Sciatic nerve (tissue), 2 donors: ENCODE data around the gene MAD1L1. TPM values are rescaled to one million over a fixed set of nuclear protein-coding genes. Genes with fewer than 3 reads are reported as not detected.
A peak's percentile ranks its signal among the peaks of the same experiment; 100 is the strongest.

Source experiments
- ATAC-seq: fragments of 200-7000 bp; cut with Tn5 transposase; one replicate; pipeline ENCODE4 v1.9.1; 2020; ENCODE audit warnings: mild to moderate bottlenecking, moderate library complexity
- DNase-seq: peaks from one replicate; pipeline ENCODE4 v3.0.0-alpha.2; 2020; ENCODE audit warnings: low spot score
- intact Hi-C: fragments of 100-400 bp; cut with DNase I; formaldehyde crosslinking; loops from one replicate; pipeline ENCODE4 v1.14.2; 2022
- total RNA-seq: library from RNA; stranded (reverse); fragmentation: NEBNext Ultra II Directional; extraction: Animal tissue kit (Norgen Biotek cat#: 25700); gene quantifications from one replicate; pipeline ENCODE4 v1.2.1, GENCODE V29; 2021
- donor health status: DM: no; HTN: no; CAD: no.
- donor health status: DM: no; HTN: no; CAD: no.

MAD1L1 gene
- total RNA-seq, 1 donor from 2014 or later, result 42.1 TPM

DNA sequence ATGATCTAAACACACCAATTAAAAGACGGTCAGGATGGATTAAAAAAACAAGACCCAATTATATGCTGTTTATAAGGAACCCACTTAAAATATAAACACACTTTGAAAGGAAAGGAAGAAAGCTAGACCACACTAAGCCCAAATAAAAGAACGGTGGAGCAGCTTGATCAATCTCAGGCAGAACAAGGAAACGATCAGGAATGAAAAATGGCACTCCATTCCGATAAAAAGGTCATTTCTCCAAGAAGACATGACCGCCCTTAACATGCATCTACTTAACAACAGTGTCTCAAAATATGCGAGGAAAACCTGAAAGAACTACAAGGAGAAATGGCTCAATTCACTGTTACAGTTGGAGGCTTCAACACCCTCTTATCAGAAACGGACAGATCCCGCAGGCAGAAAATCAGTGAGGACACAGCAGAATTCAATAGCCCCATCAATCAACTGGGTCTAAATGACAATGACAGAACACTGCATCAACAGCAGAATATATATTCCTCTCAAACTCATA, 210.0 kb downstream of the MAD1L1 start:
- intact Hi-C loops, result no loop called here
- ATAC-seq (no peak), DNase-seq (no peak)

DNA sequence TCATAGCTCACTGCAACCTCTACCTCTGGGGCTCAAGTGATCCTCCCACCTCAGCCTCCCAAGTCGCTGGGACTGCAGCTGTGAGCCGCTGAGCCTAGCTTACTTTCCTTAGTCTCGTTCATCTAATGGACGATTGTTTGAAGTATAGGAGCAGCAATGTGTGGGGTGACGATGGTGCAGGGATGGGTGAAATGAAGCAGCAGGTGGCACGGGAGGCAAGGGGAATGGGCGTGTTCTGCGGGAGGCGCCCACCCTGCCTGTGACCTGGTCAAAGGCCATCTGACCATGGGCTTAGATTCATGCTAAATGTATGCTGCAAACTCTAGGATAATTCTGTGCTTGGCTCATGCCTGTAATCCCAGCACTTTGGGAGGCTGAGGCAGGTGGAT, 210.7 kb downstream of the MAD1L1 start:
- DNase-seq (peak; percentile 26), ATAC-seq (no peak)
- intact Hi-C loops, result no loop called here

DNA sequence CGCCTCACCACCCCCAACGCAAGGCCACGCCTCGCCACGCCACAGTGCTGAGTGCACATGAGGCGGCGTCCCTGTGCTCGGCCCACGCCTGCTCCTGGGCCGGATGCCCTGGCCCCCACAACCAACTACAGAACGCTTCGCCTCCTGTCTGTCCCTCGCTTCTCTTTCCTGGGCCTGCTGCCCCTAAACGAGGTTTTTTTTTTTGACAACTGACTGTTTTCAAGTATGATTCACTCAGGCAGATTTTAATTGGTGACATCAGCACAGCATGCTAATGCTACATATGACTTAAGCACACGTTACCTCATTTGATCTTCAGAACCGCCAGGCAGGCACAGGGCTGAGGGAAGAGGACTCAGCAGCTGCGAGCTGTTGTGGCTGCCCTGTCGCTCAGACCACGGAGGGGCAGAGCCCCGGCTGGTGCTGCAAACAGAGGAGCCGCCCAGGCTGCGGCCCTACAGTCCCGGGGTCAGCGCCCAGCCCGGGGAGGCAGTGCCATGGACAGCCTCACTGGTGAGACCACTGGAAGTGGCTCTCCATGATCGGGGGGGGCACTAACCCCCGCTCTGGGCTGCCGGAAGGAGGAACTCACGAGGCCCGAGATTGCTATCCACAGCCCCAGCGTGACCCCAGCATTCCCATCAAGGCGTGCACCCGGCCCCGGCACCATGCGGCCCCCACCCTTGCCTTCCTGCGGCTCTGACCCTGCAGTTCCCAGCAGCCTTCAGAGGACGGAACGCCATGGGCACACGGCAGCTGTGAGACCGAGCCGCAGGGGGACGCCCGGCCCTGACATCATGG, 212.8 kb downstream of the MAD1L1 start:
- DNase-seq (peak; percentile 82), ATAC-seq (peak; percentile 88)
- intact Hi-C loops, result no loop called here

DNA sequence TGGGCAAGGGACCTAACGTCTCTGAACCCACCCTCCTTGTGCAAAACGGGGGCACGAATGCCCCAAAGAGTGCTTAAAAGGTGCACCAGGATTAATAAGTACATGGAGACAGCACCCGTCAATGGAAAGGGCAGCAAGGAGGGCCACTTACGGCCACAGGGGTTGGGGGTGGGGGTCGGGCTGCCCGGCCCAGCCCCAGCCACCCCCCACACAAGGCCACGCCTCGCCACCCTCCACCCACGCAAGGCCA, 213.4 kb downstream of the MAD1L1 start:
- DNase-seq (no peak), ATAC-seq (no peak)
- intact Hi-C loops, result no loop called here

DNA sequence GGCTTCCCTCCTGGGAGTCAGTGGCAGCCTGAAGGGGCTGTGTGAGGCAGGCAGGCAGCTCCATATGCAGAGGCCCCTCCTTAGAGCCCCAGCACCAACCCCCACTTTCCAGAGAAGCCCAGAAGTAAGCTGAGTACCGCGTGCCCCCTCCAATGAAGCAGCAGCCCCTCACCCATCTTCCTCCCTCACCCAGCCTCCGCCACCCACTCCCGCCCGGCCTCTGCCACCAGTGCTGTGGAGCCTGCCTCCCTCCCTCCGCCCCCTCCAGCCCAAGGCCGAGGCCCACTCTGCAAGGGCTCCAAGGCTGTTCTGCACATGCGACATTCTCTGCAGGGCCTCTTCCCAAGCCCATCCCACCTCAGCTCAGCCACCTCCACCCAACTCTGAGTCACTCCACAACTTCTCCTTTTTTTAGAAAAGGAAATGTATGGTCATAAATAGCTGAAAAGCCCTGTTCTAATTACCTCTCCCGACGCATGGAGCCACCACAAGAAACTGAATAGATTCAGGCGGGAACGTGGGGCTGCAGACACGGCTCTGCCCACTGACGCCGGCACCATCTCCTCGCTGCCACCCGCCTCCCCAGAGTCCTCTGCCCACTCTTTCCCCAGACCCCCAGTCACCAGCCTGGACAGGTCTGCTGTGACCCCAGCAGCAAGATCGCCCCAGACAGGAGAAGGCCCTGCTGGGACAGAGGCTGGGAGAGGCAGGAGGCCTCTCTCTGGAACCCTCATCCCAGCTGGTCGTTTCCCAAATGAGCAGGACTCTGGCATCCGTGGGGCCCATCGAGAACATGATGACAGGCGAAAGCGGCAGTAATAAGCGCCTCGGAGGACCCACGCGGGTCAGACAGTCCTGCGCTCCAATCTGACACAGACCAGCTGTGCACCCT, 213.9 kb downstream of the MAD1L1 start:
- ATAC-seq (peak; percentile 62), DNase-seq (peak; percentile 61)
- intact Hi-C loops, result no loop called here

DNA sequence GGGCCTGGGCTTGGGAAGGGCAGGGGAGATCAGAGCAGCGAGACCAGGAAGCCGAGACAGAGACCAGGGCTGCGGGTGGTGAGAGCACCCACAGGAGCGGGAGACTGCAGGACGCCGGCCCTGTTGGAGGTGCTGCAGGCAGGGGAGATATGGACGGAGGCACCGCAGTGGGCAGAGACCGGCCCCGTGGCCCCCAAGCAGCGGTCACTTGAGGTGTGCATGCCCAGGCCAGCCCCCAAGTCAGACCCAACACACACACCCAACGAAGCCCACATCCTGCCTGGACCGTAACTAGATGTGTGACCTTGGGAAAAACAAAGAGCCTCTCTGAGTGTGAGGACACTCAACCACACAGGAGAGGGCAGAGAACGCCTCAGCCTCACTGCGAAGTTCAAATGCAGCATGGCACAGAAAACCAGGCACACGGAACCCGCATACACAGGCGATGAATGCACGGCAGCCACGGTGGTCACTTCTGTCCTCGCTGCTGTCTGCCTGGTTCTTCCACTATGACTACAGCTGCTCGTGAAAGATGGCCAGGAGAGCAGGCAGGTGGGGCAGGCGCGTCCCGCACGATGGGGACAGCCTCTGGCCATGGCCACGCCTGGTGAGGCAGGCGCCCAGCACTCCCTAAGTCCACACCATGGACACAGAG, 214.7 kb downstream of the MAD1L1 start:
- intact Hi-C loops, result no loop called here
- ATAC-seq (no peak), DNase-seq (peak; percentile 53)

DNA sequence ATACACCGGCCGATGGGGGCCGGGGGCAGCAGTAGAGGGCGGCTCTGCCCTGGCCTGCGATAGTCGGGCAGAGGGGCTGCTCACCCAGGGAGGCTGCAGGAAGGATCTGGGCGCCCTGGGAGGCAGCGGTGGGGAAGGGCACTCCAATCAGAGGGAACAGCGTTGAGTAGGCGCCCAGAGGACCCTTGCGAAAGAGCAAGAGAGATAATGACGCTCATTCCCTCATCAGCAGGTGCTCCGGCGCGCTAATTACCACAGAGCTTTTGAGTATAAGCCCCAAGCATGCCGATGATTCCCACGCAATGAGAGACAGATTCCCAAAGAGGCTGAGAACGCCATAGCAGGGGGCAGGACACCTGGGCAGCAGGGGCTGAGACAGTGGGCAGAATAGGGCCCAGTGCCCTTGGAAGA, 215.3 kb downstream of the MAD1L1 start:
- DNase-seq (peak; percentile 37), ATAC-seq (no peak)
- intact Hi-C loops, result no loop called here

DNA sequence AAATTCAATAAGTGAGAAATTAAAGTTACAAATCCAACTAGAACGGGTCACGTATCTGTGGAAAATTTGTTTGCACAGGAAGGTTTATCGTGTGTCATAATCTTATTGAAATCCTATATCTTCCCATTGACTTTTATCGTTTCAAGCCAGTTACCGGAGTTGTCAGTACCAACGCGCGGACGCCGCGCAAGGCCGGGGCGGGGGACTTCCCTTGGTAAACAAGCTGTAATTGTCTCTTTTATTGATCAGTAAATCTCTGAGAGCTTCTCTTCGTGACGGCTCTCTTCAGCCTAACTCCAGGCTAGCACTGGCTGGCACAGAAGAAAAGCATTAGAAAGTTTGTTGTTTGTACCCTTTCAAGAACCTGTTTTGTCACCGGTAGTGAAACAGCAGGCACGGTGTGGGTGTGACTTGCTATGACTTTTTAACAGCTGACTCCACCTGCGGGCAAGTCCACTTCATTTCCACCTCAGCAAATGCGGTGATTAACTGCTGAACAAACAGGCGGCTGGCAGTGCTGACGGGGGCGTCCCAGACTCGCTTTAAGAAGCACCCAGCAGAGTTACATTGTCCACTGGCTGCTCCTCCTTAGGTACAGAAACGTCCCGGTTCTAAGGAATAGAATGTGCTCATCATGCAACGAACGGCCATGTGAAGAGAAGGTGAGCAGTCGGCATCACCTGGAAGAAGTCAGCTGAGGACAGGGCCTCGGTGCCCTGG, 215.8 kb downstream of the MAD1L1 start:
- intact Hi-C loops, result no loop called here
- no peak for ATAC-seq
- DNase-seq, result peak; percentile 45

DNA sequence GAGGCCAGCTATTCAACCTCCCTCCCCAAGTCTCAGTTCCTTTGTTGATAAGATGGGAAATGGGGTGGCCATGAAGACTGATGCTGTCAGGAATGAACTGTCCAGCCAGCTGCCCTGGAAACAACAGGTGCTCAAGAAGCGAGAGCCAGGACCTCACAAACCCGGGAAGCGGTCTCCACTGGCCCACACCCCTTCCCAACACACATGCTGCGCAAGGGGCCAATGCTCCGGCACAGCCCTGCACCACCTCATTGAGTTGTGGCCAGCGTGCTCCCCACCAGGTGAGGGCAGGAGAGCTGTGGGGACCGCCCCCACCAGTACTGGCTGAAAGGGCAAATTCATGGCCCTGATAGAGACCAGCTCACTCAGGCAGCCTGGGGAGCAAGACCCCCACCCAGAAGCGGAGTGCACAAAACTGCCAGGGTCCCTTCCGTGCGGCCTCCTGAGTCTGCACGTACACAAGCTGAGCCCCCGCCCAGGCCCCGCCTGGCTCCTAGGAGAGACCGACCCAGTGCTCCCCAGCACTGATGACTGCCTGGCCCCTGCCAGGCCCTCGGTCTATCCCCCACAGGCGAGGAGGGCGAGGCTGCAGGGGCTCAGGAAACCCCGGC, 216.6 kb downstream of the MAD1L1 start:
- no peak for ATAC-seq
- peak; percentile 47 for DNase-seq
- intact Hi-C loops, result no loop called here

DNA sequence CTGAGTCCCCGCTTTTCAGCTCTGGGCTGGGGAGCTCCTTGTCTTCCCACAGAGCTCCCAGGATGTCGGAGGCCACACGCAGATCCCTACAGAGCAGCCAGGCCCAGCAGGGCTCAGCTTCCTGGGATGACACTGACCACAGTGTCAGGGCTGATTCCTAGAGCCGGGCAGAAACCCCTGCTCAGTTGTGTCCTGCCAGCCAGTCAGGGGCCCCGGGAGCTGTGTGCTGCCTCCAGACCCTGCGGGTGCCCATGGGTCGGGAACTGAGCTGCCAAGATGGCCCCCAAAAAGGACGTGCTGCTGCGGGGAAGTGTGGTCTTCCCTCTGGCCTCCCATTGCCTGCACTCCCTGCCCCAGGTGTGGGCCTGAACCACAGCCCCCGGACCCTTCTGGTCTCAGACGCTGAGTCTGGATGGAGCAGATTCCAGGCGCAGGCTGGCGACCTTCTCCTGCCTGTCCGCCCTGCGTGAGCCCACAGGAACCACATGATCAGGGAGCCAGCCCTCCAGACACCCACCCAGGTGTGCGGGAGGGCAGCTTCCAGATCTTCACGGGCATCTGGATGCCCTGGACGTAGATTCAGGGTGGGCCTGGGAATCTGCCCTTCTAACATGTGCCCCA, 217.4 kb downstream of the MAD1L1 start:
- ATAC-seq (no peak), DNase-seq (peak; percentile 51)
- intact Hi-C loops, result no loop called here

DNA sequence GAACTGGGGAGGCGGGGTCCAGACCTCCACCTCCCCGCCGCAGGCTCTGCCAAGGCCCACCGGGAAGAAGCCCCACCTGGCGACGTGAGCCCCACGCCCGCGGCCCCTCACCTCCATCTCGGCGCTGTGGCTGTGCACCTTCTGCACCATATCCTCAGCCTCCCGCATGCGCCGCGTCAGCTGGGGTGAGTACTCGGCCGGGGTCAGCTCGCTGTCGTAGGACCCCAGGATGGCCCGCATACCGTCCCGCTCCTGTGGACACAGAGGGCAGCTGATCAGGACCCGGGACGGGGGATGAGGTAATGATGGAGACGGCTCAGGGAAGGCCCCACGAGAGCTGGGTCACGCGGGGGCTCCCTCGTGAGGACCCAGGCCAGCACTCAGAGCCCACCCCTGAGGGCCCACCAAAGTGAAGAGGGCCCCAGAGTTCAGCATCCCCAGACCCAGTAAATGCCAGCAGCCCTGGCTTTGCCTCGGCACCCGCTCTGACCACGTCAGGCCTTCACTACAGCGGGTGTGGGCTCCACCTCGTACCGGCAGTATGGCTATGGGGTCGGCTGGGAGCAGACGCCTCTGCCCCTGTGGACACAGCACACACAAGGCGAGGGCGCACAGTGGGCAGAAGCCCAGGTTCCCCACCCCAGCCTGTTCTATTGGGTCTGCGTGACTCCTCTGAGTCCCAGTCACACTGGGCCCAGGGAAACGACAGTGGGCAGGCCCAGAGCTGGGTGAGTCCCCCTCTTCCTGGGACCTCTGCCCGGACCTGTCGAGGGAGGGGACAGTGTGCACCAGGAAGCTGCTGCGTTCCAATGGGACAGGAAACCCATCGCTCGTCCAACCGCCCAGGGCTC, 218.1 kb downstream of the MAD1L1 start:
- ATAC-seq, result no peak
- intact Hi-C loops, result no loop called here
- DNase-seq, result peak; percentile 51

DNA sequence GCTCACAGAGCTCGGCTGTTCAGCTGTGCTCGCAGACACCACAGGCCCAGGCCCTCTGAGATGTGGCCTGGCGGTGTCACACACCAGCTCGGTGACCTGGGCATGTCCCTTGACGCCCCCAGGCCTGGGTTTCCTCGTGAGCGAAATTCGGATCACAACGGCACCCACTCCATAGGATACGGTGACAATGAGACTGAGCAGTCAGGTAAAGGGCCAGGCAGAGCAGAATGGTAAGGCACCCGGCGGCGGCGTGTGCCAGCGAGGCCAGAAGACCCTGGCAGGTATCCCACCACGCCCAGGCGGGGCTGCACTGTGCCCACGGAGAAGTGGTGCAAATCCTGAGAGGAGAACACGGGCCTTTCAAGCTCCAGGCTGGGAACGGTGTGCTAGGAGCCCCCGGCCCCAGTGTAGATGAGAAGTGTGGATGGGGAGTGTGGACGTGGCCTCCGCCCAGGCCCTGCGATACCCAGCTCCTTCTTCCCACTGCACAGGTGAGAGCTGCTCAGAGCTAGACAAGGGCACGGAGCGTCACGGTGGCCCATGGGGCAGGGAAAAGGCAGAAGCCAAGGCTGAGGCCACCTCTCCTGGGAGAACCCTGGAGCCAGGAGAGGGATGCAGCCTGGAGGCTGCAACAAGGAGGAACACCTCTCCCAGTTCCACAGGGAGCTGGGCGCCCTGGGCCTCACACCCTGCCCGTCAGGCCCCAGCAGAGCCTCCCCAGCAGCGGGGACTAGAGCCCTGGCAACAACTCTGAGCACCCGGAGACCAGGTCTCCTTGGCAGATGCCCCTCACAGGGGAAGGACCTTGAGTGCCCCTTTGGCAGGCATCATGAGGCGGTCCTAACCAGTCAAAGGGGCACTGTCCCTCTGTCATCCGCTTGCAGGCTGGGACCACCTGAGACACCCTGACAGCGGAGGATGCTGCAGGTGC, 219.1 kb downstream of the MAD1L1 start:
- intact Hi-C loops, result no loop called here
- ATAC-seq (no peak), DNase-seq (peak; percentile 51)

DNA sequence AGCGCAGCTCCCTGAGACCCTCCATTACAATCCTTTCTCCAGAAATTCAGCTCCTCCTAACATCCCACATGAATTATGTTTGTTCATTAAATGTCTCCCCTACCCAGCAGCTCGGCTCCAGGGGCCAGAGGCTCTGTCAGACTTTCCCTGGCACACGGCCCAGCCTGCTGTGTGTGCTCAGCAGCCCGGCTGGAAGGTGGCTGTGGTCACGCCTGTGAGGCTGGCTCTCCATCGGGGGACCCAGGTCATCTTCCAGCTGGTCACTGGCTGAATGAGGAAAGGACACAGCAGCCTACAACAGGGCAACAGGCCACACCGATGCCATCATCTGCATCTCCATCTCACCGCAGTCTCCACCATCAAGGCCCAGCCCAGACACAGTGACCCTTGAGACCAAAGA, 219.8 kb downstream of the MAD1L1 start:
- intact Hi-C loops, result no loop called here
- peak; percentile 59 for DNase-seq

DNA sequence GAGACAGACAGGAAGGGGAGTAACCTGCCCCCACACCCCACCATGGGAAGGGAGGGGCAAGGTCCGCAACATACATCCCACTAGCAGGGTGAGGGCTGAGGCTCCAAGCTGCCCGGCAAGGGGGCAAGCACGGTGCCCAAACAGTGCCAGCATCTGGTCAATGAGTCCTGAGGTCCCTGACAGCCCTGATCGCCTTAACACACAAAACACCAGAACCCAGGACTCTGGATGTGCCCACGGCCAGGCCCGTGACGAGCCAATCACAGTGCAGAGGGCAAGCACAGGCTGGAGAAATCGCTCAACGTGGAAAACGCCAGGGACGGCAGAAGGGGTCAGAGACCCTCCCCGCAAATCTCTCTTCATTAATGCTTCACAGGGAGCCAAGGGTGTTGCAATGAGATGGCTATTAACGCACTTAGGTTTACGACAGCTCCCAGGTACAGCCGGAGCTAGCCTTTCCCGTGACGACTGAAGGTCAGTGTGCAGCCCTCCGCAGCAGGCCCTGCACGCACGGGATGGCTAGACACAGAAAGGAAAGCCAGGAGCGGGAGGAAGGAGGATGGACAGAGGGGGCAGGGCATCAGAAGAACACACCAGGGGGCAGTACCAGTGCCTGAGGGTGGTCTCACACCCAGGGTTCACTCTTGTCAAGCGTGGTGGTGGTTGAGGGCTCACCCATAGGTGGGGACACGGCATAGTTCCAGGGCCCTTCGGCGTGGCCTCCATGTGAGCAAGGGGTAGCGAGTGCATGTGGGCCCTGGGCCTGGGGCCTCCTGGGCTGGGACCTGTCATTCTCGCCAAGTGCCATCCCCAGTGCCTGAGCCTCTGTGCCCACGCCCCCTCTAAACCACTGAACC, 220.5 kb downstream of the MAD1L1 start:
- intact Hi-C loops, result no loop called here
- peak; percentile 53 for DNase-seq
- no peak for ATAC-seq

More for the DNA sequence above, 219.8 kb downstream of the MAD1L1 start:
- ATAC-seq, result no peak

DNA sequence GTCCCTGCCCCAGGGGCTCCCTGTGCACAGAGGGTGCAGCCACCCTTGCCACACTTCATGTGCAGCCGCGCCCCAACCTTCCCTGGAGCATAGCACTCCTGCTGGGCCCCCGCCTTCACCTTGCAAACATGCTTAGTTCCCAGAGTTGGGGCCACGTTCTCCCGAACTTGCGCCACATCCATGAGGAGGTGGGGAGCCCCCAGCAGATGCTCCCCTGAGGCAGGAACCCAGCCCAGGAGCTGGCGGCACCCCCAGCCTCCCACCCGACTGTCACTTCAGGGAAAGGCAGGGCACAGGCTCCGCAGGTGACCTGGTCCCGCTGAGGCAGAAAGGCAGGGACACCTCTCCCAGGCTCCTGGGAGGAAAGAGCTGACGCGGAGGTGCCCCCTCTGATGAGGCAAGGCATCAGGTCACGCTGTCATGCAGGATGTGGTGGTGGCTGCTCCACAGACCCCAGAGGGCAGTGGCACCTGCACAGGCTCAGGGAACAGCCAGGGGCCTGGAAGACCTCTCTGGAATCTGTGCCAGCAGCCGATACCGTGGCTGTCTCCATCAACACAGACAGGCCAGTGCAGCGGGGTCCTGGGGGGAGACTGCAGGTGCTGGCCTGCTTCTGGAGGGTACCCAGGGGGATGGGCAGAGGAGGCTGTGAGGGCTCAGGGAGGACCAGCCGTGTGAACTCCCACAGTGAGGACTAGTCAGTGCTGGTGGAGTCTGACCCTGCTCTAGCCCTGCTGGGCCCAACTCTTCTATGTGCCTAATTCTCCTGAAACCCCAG, 221.3 kb downstream of the MAD1L1 start:
- intact Hi-C loops, result no loop called here
- DNase-seq, result peak; percentile 51
- ATAC-seq, result no peak
